AG08395 (cell line): ENCODE results near the gene ATG7.
A peak's percentile ranks its signal among the peaks of the same experiment; 100 is the strongest.

Experiments used
- DNase-seq: peaks from one replicate; pipeline ENCODE4 v3.0.0; 2012; ENCODE audit warnings: mixed read lengths, low spot score

ATG7 gene

DNA sequence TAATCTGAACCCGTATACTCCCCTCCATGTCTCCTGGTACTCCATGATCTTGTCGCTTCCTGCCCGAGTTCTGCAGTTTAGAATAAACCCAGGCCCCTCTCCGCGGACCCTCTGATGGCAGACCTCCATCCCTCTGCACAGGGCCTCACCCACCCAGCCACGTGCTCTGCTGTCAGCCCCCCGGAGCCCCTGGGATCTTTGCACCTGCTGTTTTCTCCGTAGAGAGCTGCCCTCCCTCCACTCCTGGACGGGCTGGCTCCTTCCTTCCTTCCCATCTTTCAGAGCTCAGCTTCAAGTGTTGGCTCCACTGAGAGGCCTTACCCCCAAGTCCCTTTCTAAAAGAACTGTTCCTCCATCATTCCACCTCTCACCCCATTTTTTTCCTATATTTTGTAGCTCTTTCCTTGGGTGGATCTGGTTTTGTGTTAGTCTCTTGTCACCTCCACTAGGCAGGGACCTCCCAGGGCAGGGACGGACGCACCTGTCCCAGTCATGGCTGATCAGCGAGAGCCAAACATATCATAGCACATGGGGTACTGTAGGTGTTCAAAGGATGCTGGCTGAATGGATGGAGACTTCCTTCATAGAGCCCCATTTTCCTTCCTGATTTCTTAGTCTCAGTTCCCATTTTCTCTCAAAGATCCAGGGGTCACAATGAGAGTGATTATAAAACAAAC lies 264.9 kb downstream of the ATG7 start:
- DNase-seq = no peak

DNA sequence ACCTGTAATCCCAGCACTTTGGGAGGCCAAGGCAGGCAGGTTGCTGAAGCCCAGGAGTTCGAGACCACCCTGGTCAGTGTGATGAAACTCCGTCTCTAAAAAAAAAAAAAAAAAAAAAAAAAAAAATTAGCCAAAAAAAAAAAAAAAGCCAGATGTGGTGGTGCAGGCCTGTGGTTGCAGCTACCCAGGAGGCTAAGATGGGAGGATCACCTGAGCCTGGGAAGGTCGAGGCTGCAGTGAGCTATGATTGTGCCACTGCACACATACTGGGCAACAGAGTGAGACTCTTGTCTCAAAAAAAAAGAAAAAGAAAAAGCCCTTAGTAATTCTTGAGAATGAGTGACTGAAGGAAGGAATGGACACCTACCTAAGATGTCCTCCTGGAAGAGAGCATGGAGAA lies 266.4 kb downstream of the ATG7 start:
- no peak for DNase-seq

DNA sequence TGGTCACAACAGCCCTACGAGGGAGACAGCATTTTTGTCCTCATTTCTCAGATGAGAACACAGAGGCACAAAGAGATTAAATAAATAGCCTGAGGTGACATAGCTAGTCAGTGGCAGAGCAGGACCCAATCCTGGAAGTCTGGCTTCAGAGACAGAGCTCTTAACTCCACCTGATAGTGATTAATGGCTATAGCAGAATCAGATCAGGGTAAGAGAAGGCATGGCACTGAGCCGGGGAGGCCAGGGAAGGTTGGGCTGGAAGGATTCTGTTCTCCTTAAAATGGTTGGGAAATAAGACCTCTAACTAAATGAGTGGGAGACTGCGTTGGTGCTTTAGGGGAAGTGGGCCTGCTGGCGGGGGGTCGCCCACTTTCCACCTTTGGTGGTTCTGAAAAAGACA lies 267.0 kb downstream of the ATG7 start:
- DNase-seq = no peak

DNA sequence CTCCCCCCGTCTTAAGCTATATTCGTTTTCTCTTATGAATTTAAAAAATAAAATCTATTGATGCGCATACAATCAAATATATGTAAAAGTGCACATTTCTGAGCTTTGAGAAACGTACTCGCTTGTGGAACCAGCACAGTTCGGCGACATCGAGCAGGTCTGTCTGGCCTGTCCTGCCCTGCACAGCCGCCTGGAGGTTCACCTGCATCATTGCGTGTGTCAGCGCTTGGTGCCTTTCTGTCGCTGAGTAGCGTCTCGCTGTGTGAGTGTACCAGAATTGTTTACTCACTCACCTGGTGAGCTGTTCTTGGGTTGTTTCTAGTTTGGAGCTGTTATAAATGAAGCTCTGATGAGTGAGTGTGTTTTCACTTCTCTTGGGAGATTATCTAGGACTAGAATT lies 267.5 kb downstream of the ATG7 start:
- no peak for DNase-seq

DNA sequence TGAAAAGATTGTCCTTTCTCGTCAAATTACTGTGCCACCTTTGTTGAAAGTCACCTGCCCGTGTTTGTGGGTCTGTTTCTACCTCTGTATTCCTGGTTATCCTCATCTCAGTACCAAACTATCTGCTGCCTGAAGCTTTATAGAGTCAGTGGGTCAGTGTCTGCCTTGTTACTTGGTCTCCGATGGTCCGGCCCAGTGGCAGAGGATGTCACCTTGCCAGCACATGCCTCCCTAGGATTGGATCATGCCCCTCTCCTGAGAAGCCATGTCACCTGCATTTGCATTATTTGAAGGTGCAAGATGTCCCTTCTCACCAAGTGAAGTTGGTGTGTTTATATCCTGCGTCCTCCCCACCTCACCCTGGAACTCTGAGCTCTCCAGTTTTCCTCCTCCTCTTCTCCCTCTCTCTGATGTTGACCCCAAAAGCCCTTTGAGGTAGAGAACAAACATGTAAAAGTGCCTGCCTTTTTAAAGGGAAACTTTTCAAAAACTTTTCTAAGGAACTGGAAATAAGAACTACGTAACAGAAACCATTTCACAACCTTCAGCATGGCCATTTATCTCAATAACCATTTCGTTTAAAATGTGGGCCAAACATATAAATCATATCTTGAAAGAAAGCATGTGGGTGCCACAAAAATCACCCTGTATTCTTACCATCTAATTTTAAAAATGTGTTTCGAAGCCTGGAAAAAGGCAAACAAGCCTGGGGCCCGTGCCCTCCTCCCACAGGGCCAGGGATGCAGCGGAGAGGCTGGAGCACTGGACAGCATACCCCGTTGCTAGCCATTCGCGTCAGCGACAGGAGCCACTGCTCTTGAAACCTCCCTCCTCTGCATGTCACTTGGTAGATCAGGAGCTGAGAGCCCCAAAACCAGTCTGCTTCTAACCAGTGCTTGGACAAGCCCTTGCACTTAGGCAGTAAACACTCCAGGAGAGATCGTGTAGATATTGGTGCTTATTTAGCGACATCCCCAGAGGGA lies 269.4 kb downstream of the ATG7 start:
- DNase-seq = no peak

DNA sequence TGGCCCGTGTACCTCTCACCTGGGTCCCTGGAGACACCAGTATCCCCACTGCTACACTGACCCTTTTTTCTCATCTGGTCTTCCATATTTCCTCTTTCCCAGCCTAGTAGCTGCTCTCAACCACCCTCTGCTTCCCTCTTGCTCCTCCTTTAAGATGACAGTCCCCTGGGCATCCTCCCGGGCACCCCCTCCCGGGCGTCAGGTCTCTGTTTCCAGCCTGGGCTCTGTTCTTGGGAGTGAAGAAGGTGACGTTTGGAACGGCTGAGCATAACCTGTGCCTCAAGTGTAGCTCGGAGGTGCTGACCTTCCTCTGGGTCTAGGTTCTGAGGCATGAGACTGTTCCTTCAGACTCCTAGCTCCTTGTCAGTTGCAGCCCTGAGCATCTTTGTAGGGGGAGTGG lies 270.4 kb downstream of the ATG7 start:
- no peak for DNase-seq

DNA sequence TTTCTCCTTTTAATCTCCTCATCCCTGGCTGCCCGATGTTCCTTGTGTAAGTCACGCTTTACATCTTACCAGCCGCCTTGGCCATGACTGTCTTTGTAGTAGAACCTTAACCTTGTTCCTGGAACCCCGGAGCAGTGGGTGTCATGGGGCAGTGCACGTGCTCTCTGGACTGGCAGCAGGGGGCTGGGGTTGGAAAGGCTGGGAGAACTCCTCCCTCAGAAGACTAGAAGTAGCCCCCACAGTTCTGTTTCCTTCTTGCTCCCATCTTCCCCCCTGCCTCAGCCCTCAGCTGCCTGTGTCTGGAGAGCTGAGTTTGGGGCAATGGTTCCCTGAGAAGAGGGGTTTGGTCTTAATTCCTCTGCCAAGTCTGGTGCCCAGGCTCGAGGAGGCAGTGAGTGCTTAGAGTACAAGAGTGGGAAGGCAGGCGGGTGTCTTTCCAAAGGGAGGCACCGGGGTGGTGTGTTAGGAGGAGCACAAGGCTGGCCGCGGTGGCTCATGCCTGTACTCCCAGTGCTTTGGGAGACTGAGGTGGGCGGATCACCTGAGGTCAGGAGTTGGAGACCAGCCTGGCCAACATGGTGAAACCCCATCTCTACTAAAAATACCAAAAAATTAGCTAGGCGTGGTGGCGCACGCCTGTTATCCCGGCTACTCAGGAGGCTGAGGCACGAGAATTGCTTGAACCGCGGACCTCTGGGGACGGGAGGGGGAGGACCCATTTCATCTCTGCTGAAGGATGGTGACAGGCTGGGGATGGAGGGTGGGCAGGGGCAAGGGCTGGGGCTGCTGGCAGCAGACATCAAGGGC lies 271.1 kb downstream of the ATG7 start:
- no peak for DNase-seq

DNA sequence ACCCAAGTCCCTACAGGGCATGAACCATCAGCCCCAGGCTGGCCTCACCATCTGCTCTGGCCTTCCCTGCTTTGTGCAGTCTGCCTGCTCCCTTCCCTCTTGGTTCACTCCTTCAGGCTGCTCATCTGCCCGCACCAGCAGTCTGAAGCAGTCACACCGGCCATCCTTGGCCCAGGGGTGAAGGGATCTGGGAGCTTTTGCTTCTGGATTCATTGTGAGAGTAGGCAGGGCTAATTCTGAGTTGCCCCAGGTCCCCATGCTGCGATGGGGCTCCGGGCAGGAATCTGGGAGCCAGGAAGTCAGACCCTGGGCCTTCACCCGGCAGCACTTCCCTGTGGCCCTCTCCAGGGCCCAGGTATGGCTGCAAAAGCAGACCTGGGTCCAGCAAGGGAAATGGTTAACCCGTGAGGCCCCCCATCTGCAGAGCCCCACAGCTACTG lies 271.8 kb downstream of the ATG7 start:
- DNase-seq = no peak

DNA sequence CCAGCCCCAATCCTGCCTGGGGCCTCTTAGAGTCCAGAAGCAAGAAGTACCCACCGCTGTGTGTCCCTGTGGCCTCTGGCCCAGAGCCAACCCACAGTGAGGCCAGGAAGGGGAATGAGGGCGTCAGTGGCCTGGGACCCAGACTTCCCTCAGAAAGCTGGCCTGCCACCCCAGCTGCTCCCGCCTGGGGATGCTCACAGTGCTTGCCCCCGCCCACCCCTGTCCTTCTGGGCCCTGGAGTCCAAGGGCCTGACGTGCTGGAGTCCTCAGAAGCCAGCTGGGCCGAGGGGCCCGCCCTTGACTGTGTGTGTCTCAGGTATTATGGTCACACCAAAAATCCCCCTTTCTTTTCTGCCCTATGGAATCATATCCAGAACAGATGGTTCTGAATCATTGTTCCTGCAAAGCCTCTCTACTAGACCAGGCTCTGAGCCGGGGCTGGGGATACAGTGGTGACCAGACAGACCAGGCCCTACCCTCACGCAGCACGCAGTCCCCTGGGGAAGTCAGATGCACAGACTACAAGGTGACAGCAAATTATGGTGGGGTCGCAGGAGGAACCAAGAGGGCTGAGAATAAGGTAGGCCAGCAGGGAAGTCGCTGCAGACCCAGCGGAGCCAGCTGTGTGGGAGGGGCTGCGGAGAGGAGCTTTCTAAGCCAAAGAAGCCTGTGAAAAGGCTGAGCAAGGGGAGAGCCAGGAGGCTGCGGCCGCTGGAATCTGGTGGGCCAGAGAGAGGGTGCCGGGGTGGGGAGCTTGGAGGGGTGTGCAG lies 272.4 kb downstream of the ATG7 start:
- peak; percentile 31 for DNase-seq

DNA sequence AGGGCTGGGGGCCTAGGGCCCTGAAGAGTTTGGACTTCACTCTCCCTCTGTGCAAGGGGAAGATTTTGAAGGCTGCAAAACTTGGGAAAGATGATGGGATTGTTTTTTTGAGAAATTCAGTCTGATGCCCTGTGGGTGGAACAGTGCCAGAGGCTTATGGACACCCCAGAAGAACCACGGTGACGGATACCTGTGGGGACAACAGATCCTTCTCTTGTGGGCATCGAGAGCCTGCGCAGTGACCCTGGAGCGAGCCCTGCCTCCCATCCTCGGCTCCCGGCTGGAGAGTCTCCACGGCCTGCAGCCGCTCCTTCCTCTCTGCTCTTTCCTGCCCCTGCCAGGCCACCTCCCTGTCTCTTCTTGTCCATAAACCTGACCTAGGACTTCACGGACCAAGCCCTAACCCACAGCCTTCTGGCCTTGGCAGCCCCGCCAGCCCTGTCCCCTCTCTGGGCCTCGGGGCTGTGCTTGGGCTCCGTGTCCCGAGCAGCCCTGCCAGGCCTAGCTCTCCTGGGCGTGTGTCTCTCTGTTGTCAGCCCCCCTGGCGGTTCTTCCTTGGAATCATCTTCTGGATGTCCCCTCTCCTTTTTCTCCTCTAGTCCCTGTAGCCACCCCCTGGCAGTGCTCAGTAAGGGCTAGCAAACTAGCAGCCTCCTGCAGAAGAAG lies 273.1 kb downstream of the ATG7 start:
- peak; percentile 57 for DNase-seq

DNA sequence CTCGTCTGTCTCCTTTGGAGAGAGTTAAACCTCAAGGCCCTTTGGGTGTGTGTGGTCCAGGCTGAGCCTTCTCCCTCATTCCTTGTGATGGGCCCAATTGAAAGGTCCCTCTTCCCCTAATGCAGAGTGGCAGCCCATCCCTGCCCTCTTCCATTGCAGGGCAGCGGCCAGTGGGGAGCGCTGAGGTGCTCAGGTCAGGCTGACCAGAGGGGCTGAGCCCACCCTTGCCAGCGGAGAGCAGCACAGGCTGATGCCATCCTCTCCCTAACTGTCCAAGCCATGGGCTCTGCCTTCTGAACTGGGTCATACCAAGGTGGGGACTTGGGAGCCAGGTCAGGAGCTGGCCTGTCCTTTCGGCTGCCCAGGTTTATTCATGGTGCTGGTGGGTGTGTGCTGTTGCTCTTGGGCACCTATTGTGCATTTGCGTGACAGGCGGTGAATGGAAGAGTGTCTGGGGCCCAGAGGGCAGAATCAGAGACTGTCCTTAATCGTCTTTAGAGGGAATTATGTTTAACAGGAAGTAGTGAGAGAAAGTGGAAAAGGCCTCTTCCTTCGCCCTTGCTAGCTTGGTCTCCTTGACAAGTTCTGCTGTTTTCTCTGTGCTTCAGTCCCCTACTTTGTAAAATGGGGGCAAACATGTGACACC lies 274.6 kb downstream of the ATG7 start:
- DNase-seq = no peak

DNA sequence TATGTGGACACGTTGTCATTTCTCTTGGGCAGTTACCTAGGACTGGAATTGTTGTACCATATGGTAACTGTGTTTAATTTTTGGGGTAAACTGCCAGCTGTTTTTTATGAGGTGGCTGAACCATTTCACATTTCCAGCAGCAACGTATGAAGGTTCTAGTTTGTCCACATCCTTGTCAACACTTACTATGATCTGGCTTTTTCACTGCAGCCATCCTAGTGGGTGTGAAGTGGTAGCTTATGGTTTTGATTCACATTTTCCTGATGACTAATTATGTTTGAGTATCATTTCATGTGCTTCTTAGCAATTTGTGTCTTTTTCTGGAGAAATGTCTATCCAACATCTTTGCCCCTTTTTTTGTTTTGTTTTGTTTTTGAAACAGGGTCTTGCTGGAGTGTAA lies 275.3 kb downstream of the ATG7 start:
- no peak for DNase-seq

DNA sequence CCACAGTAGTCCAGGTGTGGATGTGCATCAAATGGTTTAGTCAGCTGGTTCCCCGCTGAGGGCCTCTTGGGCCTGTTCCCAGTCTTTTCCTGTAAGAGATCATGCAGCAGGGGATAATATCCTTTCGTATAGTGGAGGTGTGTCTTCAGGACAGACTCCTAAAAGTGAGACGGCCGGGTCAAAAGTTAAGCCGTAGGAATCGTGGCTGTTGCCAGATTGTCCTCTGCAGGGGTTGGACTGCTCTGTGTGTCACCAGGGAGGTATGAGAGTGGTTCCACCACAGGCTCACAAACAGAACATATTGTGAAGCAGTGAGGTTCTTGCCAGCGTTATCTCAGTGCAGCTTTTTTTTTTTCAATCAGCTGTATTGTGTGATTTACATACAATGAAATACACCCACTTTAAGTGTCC lies 276.5 kb downstream of the ATG7 start:
- DNase-seq = peak; percentile 77

DNA sequence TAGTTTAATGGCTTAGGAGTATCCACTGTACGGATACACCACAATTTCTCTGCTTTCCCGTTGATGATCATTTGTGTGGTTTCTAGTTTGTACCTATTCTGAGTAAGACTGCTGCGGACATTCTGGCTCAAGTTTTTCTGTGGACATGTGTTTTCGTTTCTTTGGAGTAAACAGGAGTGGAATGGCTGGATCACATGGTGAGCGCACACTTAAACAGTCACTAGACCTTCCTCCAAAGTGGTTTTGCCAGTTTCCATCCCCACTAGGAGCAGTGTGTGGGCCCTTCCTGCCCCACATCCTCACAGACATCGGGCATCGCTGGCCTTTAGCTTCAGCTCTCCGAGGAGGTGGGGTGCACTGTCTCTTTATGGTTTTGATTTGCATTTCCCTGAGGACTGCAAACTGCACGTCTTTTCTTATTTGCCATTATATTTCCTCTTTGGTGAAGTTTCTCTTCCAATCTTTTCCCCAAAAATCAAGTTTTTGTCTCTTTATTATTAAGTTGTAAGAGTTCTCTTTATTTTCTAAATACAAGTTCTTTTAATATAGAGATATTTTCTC lies 277.5 kb downstream of the ATG7 start:
- peak; percentile 51 for DNase-seq

DNA sequence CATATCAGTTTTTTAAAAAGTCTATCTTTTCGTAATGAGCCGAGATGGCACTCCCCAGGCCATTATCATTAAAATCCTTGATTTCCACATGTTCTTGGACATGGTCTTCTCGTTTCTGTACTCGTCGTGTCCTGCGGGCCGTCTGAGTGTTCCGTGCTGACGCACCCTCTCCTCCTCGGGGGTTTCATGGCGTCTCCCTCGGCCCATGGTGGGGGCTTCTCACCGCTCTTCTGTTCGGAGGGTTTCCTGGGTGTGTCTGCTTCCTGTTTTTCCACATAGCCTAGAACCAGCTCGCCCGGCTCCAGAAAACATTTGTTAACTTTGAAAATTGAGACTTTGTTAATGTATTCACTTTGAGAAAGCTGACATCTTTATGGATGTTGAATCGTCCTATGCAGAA lies 278.8 kb downstream of the ATG7 start:
- no peak for DNase-seq

DNA sequence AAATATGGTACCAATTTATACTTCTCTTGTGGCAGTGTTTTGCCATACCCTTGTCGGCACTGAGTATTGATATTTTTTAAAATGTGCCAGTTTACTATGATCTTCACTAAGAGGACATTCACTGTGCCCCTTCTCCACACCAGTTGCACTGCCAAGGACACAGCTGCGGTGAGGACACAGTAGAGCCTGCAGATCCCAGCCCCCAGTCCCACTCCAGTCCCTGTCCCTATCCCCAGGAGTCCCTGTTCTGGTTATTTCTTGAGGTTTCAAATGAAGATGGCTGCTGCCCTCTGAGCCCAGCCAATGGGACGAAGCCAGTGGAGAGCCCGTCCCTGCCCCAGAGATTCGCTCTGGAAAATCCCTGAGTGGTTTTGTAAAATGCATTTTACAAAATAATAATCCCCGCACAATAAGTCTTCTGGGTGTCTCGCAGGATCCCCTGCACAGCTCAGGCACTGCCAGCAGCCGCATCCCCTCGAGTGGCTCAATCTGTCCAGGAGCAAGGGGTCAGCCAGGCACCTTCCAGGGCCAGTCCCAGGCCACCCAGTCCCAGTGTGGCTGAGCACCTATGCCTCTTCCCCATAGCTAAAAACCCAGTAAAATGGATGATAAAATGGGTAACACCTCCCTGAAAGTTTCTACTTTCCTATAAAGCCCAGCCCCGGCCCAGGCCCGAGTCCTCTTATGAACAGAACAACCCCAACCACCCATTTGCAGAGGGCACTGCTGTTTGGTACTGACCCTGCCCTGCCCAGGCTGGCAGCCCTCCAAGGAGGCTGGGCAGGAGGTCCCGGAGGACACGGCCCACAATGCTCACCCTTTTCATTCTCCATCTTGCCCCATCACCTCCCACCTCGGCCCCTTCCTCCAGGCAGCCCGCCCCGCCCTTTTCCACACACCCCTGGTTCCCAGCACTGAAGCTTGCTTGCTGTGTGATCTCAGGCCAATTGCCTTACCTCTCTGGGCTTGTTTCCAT lies 280.4 kb downstream of the ATG7 start:
- no peak for DNase-seq

DNA sequence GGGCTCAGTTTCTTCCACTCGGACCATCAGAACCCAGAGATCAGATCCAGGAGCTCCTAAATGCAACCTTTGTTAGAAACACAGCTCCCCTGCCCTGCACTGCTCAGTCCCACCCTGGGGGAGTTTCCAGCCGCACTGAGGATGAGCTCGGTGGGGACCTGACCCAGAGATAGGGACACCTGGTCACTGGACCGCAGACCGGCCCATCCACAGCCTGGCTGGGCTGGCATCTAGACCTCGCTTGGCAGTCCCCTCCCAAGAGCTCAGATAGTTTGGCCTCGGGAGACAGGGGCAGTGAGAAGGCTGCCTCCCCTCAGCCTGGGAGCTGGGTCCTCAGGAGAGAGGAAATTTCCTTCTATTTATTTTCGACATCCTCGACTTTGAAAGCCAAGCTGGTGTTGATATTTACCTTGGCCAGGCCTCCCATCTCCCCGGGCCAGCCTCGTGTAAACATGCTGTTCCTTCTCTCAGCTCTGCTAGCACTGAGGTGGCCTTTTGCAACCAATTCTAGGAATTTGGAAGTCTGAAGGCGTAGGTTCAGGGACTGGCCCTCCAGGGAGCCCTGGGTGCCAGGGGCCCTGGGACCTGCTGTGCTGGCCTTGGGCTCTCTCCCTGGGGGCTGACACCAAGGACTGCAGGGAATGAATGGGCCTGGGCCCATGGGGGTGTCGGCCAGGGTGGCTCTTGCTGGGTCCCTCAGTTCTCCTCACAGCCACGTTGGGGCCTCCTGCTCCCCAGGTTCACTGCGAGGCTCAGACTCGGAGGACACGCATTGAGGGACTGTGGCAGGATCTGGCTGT lies 281.4 kb downstream of the ATG7 start:
- DNase-seq = no peak

DNA sequence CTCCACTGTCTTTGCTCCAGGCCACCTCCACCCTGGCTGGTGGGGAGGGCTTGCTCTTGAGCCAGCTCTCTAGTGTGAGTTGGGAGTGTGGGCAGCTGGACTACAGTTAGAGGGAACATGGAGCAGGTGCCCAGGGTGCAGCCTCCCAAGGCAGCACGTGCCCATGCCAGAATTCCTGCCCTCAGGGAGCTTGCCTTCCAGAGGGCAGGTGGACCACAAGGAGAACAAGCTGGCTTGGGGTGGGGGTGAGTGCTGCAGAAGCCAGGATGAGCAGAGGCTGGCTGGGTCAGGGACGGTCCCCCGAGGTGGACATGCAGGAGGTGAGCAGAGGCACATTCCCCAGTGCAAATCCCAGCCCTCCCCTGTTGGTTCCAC lies 282.0 kb downstream of the ATG7 start:
- DNase-seq = no peak
